Jurkat, Clone E6-1 (cell line): ENCODE results near the gene PKHD1.

Experiments used
- DNase-seq: peaks from one replicate; pipeline ENCODE4 v3.0.0-alpha.2; 2011; ENCODE audit warnings: low read depth, low spot score
- H3K4me3 ChIP-seq: 2 replicates; pipeline ENCODE4 v1.5.1; 2011; ENCODE audit warnings: mild to moderate bottlenecking, low read length, control low read depth, moderate library complexity

PKHD1 gene

DNA sequence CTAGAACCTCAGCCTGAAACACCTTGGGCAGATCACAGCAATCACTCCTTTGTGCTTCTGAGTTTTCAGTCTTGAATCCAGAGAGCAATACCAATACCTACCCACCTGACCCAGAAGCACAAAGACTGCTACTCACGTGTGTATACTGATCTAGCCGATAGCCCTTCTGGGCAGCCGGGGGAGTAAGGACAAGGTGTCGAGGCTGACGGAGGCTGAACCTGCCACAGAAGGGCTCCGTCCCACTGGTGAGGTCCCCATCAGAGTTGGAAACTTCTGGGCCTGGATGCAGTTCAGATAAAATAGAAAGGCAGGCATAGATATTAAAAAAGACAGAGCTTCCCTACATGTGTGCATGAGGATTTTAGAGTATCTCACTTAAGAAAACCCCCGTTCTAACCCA, 32.0 kb downstream of the PKHD1 start:
- no peak for DNase-seq
- H3K4me3 ChIP-seq = no peak overlapping the region

- no peak for DNase-seq
- no peak overlapping the region for H3K4me3 ChIP-seq
These were observed 34.2 kb downstream of the PKHD1 start for GRCh38 chr6:52053038-52053695.

GRCh38 chr6:52050051-52050405, 37.4 kb downstream of the PKHD1 start:
- no peak overlapping the region for H3K4me3 ChIP-seq
- DNase-seq = no peak

- no peak overlapping the region for H3K4me3 ChIP-seq
- DNase-seq = peak; percentile 46
These were observed 38.0 kb downstream of the PKHD1 start for GRCh38 chr6:52049252-52050050.

GRCh38 chr6:52046456-52046855, 41.0 kb downstream of the PKHD1 start:
- no peak for DNase-seq

GRCh38 chr6:52045481-52045880, 41.9 kb downstream of the PKHD1 start:
- no peak for DNase-seq
- H3K4me3 ChIP-seq = no peak overlapping the region

More at GRCh38 chr6:52046456-52046855, 41.0 kb downstream of the PKHD1 start:
- no peak overlapping the region for H3K4me3 ChIP-seq

- no peak for DNase-seq
- no peak overlapping the region for H3K4me3 ChIP-seq
These were observed 42.4 kb downstream of the PKHD1 start for GRCh38 chr6:52045033-52045432.

- DNase-seq = no peak
- no peak overlapping the region for H3K4me3 ChIP-seq
These were observed 45.1 kb downstream of the PKHD1 start for GRCh38 chr6:52042141-52042885.

GRCh38 chr6:52041134-52041533, 46.3 kb downstream of the PKHD1 start:
- H3K4me3 ChIP-seq = no peak overlapping the region
- no peak for DNase-seq

DNA sequence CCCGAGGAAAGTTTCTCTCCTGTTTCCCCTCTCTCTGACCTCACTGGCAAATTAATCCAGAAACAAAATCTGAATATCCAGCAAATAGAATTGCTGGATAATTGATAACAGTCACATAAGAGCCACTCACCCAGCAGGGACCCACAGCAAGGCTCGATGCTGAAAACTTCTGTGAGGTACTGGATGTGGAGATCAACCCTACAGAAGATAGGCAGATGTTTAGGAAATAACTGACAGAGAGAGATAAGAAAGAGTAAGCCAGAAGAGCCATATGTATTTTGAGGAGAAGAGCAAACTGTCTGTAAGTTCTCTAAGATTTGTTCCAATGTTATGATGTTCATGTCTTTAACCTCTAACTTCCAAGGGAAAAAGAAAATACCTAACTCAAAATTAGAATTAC, 59.7 kb downstream of the PKHD1 start:
- DNase-seq = no peak
- H3K4me3 ChIP-seq = no peak overlapping the region

GRCh38 chr6:52024451-52025068, 62.9 kb downstream of the PKHD1 start:
- no peak overlapping the region for H3K4me3 ChIP-seq
- DNase-seq = no peak

- H3K4me3 ChIP-seq = no peak overlapping the region
- no peak for DNase-seq
These were observed 64.7 kb downstream of the PKHD1 start for GRCh38 chr6:52022675-52023074.

- peak; percentile 9 for DNase-seq
These were observed 66.4 kb downstream of the PKHD1 start for GRCh38 chr6:52020945-52021570.

GRCh38 chr6:52019881-52020280, 67.5 kb downstream of the PKHD1 start:
- H3K4me3 ChIP-seq = no peak overlapping the region
- DNase-seq = no peak

More at GRCh38 chr6:52020945-52021570, 66.4 kb downstream of the PKHD1 start:
- no peak overlapping the region for H3K4me3 ChIP-seq

- H3K4me3 ChIP-seq = no peak overlapping the region
- no peak for DNase-seq
These were observed 68.3 kb downstream of the PKHD1 start for GRCh38 chr6:52019092-52019491.

GRCh38 chr6:52016915-52017748, 70.3 kb downstream of the PKHD1 start:
- no peak for DNase-seq

DNA sequence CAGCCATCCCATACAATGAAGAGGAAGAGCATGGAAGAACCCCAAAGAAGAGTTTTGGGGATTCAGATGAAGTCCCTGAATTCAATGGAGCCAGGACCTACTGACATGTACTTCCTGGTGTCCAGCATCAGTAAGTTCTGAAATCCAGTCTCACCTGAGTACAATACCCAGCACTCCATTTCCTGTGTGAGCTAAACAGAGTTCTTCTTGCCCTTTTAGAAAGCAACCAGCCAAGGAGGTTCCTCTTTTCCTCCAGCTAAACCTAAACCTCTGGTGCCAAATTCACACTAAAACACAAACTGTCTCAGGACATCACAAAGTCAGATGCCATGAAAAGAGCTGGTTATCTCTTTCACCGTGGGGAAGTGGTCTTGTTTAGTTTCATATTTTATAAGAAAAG, 71.5 kb downstream of the PKHD1 start:
- H3K4me3 ChIP-seq = no peak overlapping the region
- no peak for DNase-seq

More at GRCh38 chr6:52016915-52017748, 70.3 kb downstream of the PKHD1 start:
- H3K4me3 ChIP-seq = no peak overlapping the region

GRCh38 chr6:52014391-52014790, 73.0 kb downstream of the PKHD1 start:
- no peak for DNase-seq
- H3K4me3 ChIP-seq = no peak overlapping the region
